ENCODE results near the gene PSMD13. TPM values are rescaled to one million over a fixed set of nuclear protein-coding genes. Genes with fewer than 3 reads are reported as not detected.

The PSMD13 gene
- total and polyA plus RNA-seq, 2 of the 13 experiments (the other 11 are each of a cell fraction or from before 2014, with no cell fraction given) = 83.0 to 117 TPM

GRCh38 chr11:208181-208916 lies 28.4 kb upstream of the PSMD13 start (continued):
- TF ChIP-seq ZSCAN9 (CRISPR knock-in tag; IDR thresholded peaks at IDR 0.05; ENCODE audit: borderline replicate concordance) (no peak), RBAK (CRISPR knock-in tag; IDR thresholded peaks at IDR 0.05) (no peak), MBNL3 (CRISPR knock-in tag; conservative IDR thresholded peaks at IDR 0.05) (no peak), ZNF564 (CRISPR knock-in tag; IDR thresholded peaks at IDR 0.05) (no peak), MXD3 (CRISPR knock-in tag; IDR thresholded peaks at IDR 0.05) (no peak; the same call in 1 of the 2 replicates), ZBTB20 (CRISPR knock-in tag; IDR thresholded peaks at IDR 0.05; ENCODE audit: borderline replicate concordance, low read depth) (0 out of 2 replicates have a peak, but pooled peaks have one; percentile 33), ZSCAN29 (CRISPR knock-in tag; conservative IDR thresholded peaks at IDR 0.05) (no peak), ZNF17 (CRISPR knock-in tag; IDR thresholded peaks at IDR 0.05) (no peak), HBP1 (CRISPR knock-in tag; IDR thresholded peaks at IDR 0.05; ENCODE audit: low read depth) (peak; percentile 72; the same call in 1 of the 2 replicates), SNRNP70 (IDR thresholded peaks at IDR 0.05; ENCODE audit: low read depth, low read length) (no peak), NFE2 (CRISPR knock-in tag; IDR thresholded peaks at IDR 0.05) (no peak), ZNF12 (CRISPR knock-in tag; IDR thresholded peaks at IDR 0.05) (no peak), ZNF737 (CRISPR knock-in tag; IDR thresholded peaks at IDR 0.05; ENCODE audit: borderline replicate concordance) (no peak), SP5 (CRISPR knock-in tag; IDR thresholded peaks at IDR 0.05; ENCODE audit: borderline replicate concordance, low read depth) (no peak; the same call in 1 of the 2 replicates), TEAD3 (CRISPR knock-in tag; optimal IDR thresholded peaks at IDR 0.05; ENCODE audit: borderline replicate concordance) (no peak), ZNF235 (CRISPR knock-in tag; IDR thresholded peaks at IDR 0.05; ENCODE audit: borderline replicate concordance) (no peak), ZBTB1 (CRISPR knock-in tag; IDR thresholded peaks at IDR 0.05; ENCODE audit: borderline replicate concordance) (no peak), ZNF44 (CRISPR knock-in tag; IDR thresholded peaks at IDR 0.05) (no peak)
- TF ChIP-seq, protein P1, sequence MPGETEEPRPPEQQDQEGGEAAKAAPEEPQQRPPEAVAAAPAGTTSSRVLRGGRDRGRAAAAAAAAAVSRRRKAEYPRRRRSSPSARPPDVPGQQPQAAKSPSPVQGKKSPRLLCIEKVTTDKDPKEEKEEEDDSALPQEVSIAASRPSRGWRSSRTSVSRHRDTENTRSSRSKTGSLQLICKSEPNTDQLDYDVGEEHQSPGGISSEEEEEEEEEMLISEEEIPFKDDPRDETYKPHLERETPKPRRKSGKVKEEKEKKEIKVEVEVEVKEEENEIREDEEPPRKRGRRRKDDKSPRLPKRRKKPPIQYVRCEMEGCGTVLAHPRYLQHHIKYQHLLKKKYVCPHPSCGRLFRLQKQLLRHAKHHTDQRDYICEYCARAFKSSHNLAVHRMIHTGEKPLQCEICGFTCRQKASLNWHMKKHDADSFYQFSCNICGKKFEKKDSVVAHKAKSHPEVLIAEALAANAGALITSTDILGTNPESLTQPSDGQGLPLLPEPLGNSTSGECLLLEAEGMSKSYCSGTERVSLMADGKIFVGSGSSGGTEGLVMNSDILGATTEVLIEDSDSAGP (CRISPR knock-in tag; IDR thresholded peaks at IDR 0.05; ENCODE audit: borderline replicate concordance) = peak; percentile 98
- TF ChIP-seq, protein P2, sequence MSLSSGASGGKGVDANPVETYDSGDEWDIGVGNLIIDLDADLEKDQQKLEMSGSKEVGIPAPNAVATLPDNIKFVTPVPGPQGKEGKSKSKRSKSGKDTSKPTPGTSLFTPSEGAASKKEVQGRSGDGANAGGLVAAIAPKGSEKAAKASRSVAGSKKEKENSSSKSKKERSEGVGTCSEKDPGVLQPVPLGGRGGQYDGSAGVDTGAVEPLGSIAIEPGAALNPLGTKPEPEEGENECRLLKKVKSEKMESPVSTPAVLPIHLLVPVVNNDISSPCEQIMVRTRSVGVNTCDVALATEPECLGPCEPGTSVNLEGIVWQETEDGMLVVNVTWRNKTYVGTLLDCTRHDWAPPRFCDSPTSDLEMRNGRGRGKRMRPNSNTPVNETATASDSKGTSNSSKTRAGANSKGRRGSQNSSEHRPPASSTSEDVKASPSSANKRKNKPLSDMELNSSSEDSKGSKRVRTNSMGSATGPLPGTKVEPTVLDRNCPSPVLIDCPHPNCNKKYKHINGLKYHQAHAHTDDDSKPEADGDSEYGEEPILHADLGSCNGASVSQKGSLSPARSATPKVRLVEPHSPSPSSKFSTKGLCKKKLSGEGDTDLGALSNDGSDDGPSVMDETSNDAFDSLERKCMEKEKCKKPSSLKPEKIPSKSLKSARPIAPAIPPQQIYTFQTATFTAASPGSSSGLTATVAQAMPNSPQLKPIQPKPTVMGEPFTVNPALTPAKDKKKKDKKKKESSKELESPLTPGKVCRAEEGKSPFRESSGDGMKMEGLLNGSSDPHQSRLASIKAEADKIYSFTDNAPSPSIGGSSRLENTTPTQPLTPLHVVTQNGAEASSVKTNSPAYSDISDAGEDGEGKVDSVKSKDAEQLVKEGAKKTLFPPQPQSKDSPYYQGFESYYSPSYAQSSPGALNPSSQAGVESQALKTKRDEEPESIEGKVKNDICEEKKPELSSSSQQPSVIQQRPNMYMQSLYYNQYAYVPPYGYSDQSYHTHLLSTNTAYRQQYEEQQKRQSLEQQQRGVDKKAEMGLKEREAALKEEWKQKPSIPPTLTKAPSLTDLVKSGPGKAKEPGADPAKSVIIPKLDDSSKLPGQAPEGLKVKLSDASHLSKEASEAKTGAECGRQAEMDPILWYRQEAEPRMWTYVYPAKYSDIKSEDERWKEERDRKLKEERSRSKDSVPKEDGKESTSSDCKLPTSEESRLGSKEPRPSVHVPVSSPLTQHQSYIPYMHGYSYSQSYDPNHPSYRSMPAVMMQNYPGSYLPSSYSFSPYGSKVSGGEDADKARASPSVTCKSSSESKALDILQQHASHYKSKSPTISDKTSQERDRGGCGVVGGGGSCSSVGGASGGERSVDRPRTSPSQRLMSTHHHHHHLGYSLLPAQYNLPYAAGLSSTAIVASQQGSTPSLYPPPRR (CRISPR knock-in tag; IDR thresholded peaks at IDR 0.05; ENCODE audit: borderline replicate concordance) = no peak

All from HepG2 (cell line).